SH-SY5Y (cell line): Measurements from ENCODE around the gene PRR35.

ENCODE experiments used
- GATA2 ChIP-seq: IDR thresholded peaks from 2 replicates; pipeline ENCODE4 v1.6.1; 2011; ENCODE audit warnings: mild to moderate bottlenecking, low read depth, low read length
- GATA3 ChIP-seq: IDR thresholded peaks from 2 replicates; pipeline ENCODE4 v1.6.1; 2011; ENCODE audit warnings: low read depth, mild to moderate bottlenecking, low read length, moderate library complexity

GRCh38 chr16:608019-608418 is 47.8 kb downstream of the PRR35 start:
- TF ChIP-seq GATA2 = no peak
- no peak for TF ChIP-seq GATA3
